ENCODE data around the gene SEPTIN11. TPM values are rescaled to one million over a fixed set of nuclear protein-coding genes. Genes with fewer than 3 reads are reported as not detected.

SEPTIN11 gene
- total RNA-seq, 1 donor from 2014 or later, result 22.4 TPM

- POLR2A ChIA-PET, result no interaction called here
- Mint-ChIP-seq H3K27ac (no peak overlapping the region), H3K4me3 (no peak overlapping the region), H3K9me3 (no peaks in the 10 kb centered on the region), H3K27me3 (no peaks in the 10 kb centered on the region), H3K36me3 (ENCODE audit: low read depth) (no peaks in the 10 kb centered on the region), H3K4me1 (peaks cover 6% of the 10 kb centered on the region)
- no peak for TF ChIP-seq CTCF (IDR thresholded peaks at IDR 0.05)
- intact Hi-C loops (cut with micrococcal nuclease), result no loop called here
- CTCF ChIA-PET, result no interaction called here
- DNase-seq (no peak), ATAC-seq (ENCODE audit: low read depth) (no peak)
These were observed 30.7 kb downstream of the SEPTIN11 start for GRCh38 chr4:76980261-76980660.

GRCh38 chr4:76981644-76982043, 32.1 kb downstream of the SEPTIN11 start:
- no peak for TF ChIP-seq CTCF (IDR thresholded peaks at IDR 0.05)
- POLR2A ChIA-PET, result no interaction called here
- no peak overlapping the region for H3K4me3 Mint-ChIP-seq
- H3K9me3 Mint-ChIP-seq, result no peaks in the 10 kb centered on the region
- no peaks in the 10 kb centered on the region for H3K36me3 Mint-ChIP-seq (ENCODE audit: low read depth)
- no peak overlapping the region for H3K27ac Mint-ChIP-seq
- H3K4me1 Mint-ChIP-seq, result peaks cover 6% of the 10 kb centered on the region
- no peaks in the 10 kb centered on the region for H3K27me3 Mint-ChIP-seq
- CTCF ChIA-PET, result interaction anchor here (0.7 kb wide), 1 partner anchor 25 kb away, joined by 4 read pairs; no protein-coding TSS in a partner anchor
- intact Hi-C loops (cut with micrococcal nuclease), result no loop called here
- ATAC-seq (ENCODE audit: low read depth) (no peak), DNase-seq (no peak)

GRCh38 chr4:76982638-76983584, 33.4 kb downstream of the SEPTIN11 start:
- POLR2A ChIA-PET, result no interaction called here
- TF ChIP-seq CTCF (IDR thresholded peaks at IDR 0.05), result no peak
- H3K27ac Mint-ChIP-seq, result no peak overlapping the region
- DNase-seq (no peak), ATAC-seq (ENCODE audit: low read depth) (no peak)
- peaks cover 6% of the 10 kb centered on the region for H3K4me1 Mint-ChIP-seq
- CTCF ChIA-PET, result no interaction called here
- H3K9me3 Mint-ChIP-seq, result no peaks in the 10 kb centered on the region
- no peaks in the 10 kb centered on the region for H3K36me3 Mint-ChIP-seq (ENCODE audit: low read depth)
- H3K4me3 Mint-ChIP-seq, result no peak overlapping the region
- intact Hi-C loops (cut with micrococcal nuclease), result no loop called here
- no peaks in the 10 kb centered on the region for H3K27me3 Mint-ChIP-seq

GRCh38 chr4:76984127-76984526, 34.6 kb downstream of the SEPTIN11 start:
- intact Hi-C loops (cut with micrococcal nuclease), result loop anchor here (2.0 kb wide), 1 partner anchor 31 kb away; no protein-coding TSS in a partner anchor
- ChIA-PET POLR2A (no interaction called here), CTCF (no interaction called here)
- TF ChIP-seq CTCF (IDR thresholded peaks at IDR 0.05), result no peak
- peaks cover 6% of the 10 kb centered on the region for H3K4me1 Mint-ChIP-seq
- DNase-seq (no peak), ATAC-seq (ENCODE audit: low read depth) (no peak)
- H3K4me3 Mint-ChIP-seq, result no peak overlapping the region
- no peaks in the 10 kb centered on the region for H3K36me3 Mint-ChIP-seq (ENCODE audit: low read depth)
- no peaks in the 10 kb centered on the region for H3K9me3 Mint-ChIP-seq
- H3K27me3 Mint-ChIP-seq, result no peaks in the 10 kb centered on the region
- no peak overlapping the region for H3K27ac Mint-ChIP-seq

GRCh38 chr4:76984788-76985211, 35.2 kb downstream of the SEPTIN11 start:
- Mint-ChIP-seq H3K27me3 (no peaks in the 10 kb centered on the region), H3K9me3 (peaks cover 1% of the 10 kb centered on the region), H3K4me3 (no peak overlapping the region), H3K27ac (no peak overlapping the region), H3K36me3 (ENCODE audit: low read depth) (peaks cover 1% of the 10 kb centered on the region), H3K4me1 (peaks cover 6% of the 10 kb centered on the region)
- DNase-seq (no peak), ATAC-seq (ENCODE audit: low read depth) (no peak)
- CTCF ChIA-PET, result no interaction called here
- POLR2A ChIA-PET, result no interaction called here
- intact Hi-C loops (cut with micrococcal nuclease), result loop anchor here (2.0 kb wide), 1 partner anchor 32 kb away; no protein-coding TSS in a partner anchor
- no peak for TF ChIP-seq CTCF (IDR thresholded peaks at IDR 0.05)

All from activated B cell treated with CpG ODN at 0.5 μM for 24 hours (primary cell).